CD1c-positive myeloid dendritic cell (primary cell): ENCODE results near the gene MORC3.
"Not testable (repeated sequence)": the region's sequence is repeated elsewhere in the genome, so short reads cannot be mapped to it uniquely, and the experiment has no call there.

Source experiments
- DNase-seq: peaks from one replicate; pipeline ENCODE4 v3.0.0-alpha.2; 2016; ENCODE audit errors: extremely low spot score

Gene MORC3, protein sequence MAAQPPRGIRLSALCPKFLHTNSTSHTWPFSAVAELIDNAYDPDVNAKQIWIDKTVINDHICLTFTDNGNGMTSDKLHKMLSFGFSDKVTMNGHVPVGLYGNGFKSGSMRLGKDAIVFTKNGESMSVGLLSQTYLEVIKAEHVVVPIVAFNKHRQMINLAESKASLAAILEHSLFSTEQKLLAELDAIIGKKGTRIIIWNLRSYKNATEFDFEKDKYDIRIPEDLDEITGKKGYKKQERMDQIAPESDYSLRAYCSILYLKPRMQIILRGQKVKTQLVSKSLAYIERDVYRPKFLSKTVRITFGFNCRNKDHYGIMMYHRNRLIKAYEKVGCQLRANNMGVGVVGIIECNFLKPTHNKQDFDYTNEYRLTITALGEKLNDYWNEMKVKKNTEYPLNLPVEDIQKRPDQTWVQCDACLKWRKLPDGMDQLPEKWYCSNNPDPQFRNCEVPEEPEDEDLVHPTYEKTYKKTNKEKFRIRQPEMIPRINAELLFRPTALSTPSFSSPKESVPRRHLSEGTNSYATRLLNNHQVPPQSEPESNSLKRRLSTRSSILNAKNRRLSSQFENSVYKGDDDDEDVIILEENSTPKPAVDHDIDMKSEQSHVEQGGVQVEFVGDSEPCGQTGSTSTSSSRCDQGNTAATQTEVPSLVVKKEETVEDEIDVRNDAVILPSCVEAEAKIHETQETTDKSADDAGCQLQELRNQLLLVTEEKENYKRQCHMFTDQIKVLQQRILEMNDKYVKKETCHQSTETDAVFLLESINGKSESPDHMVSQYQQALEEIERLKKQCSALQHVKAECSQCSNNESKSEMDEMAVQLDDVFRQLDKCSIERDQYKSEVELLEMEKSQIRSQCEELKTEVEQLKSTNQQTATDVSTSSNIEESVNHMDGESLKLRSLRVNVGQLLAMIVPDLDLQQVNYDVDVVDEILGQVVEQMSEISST

GRCh38 chr21:36319767-36320420 lies at the start of gene MORC3:
Gene MORC3 (plus strand): TSS chr21:36320197. CDS start chr21:36320265, 68 bp downstream.
- peak; percentile 100 for DNase-seq

GRCh38 chr21:36270786-36271695 lies 49.0 kb upstream of the MORC3 start:
- not testable (repeated sequence) for DNase-seq

DNA sequence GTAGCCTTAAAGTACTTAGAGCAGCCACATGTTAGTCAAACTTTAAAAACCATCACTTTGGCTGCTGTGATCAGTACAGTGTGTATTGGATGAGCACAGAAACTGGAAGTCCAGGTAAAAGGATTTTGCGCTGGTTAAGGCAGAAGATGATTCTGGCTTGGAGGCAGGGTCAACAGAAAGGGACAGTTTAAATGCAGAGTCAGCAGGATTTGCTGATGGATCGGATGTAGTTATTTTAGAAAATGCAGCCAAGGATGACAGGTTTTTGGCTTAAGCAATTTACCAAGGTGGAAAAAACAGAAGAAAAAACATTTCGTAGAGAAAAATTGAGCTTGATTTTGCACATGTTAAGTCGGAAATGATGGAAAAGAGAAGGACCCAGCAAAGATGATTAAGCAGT lies 45.9 kb upstream of the MORC3 start:
- DNase-seq: no peak

DNA sequence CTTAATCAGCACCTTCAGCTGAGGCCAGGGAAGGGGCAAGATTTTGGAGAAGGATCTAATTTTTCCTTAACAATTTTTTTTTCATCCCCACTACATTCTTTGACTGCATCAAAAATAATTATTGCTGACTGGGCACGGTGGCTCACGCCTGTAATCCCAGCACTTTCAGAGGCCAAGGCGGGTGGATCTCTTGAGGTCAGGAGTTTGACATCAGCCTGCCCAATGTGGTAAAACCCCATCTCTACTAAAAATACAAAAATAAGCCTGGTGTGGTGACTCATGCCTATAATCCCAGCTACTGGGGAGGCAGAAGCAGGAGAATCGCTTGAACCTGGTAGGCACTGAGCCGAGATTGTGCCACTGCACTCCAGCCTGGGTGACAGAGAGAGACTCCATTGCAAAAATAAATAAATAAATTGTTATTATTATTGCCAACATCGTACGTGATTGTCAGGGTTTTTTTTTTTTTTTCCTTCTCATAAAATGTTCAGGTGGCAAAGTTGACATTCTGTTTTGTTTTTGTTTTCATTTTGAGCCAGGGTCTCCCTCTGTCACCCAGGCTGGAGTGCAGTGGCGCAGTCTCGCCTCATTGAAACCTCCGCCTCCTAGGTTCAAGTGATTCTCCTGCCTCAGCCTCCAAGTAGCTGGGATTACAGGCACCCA lies 37.3 kb upstream of the MORC3 start:
- no peak for DNase-seq

GRCh38 chr21:36283231-36283622 lies 36.8 kb upstream of the MORC3 start:
- not testable (repeated sequence) for DNase-seq

GRCh38 chr21:36288651-36289243 lies 31.2 kb upstream of the MORC3 start:
- no peak for DNase-seq

DNA sequence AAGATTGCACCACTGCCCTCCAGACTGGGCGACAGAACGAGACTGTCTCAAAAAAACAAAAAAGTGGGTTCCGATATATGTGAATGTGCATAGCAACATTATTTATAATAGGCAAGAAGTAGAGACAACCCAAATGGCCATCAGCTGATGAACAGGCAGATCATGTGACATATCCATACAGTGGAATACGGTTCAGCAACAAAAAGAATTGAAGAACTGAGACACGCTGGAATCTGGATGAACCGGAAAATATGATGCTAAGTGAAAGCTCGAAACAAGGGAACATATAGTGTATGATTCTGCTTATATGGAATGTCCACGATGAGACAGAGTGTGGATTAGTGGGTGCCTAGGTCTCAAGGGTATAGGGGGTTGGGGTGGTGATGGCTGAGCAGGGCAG lies 28.5 kb upstream of the MORC3 start:
- DNase-seq: no peak

- DNase-seq: no peak
Measured at GRCh38 chr21:36297406-36297937, 22.5 kb upstream of the MORC3 start.

DNA sequence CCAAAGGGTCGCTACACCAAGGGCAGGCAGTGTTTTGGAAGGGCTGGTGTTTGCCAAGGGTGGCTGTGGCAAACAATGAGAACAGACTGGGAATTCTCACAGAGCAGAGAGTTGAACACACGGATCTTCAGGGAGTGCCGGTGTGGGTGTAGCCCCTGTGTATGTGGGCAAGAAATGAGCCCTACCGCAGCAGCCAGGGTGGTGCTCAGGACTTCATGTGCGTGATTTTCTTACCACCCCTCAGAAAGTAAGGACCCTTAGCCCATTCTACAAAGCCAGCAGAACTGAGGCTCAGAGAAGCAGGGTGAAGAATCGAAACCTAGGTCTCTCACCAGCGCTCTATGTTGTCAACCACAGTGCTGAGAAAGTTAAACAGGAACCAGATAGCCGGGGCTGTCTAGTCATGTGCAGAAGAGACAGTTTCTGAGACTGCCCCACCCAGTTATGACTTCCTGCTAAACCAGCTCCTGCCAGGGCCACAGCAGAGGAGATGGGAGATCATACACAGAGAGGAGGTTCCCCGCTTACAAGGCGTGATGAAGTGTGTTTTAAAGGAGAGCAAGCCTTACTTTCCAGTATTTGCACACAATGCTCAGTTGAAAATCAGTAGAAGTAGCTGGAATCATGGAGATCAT lies 21.9 kb upstream of the MORC3 start:
- DNase-seq: peak; percentile 88

- no peak for DNase-seq
Measured at GRCh38 chr21:36306872-36307534, 13.0 kb upstream of the MORC3 start.

- no peak for DNase-seq
Measured at GRCh38 chr21:36310016-36310415, 10.0 kb upstream of the MORC3 start.

GRCh38 chr21:36313446-36313845 lies 6.6 kb upstream of the MORC3 start:
- not testable (repeated sequence) for DNase-seq

DNA sequence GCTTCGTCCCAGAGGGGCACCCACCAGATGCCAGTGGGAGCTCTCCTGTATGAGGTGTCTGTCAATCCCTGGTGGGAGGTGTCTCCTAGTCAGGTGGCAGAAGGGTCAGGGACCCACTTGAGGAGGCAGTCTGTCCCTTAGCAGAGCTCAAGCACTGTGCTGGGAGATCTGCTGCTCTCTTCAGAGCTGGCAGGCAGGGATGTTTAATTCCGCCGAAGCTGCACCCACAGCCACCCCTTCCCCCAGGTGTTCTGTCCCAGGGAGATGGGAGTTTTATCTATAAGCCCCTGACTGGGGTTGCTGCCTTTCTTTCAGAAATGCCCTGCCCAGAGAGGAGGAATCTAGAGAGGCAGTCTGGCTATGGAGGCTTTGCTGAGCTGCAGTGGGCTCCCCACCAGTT lies 4.0 kb upstream of the MORC3 start:
- DNase-seq: not testable (repeated sequence)

GRCh38 chr21:36316872-36317484 lies 3.0 kb upstream of the MORC3 start:
- no peak for DNase-seq

- DNase-seq: not testable (repeated sequence)
Measured at GRCh38 chr21:36319406-36319766, 611 bp upstream of the MORC3 start.

DNA sequence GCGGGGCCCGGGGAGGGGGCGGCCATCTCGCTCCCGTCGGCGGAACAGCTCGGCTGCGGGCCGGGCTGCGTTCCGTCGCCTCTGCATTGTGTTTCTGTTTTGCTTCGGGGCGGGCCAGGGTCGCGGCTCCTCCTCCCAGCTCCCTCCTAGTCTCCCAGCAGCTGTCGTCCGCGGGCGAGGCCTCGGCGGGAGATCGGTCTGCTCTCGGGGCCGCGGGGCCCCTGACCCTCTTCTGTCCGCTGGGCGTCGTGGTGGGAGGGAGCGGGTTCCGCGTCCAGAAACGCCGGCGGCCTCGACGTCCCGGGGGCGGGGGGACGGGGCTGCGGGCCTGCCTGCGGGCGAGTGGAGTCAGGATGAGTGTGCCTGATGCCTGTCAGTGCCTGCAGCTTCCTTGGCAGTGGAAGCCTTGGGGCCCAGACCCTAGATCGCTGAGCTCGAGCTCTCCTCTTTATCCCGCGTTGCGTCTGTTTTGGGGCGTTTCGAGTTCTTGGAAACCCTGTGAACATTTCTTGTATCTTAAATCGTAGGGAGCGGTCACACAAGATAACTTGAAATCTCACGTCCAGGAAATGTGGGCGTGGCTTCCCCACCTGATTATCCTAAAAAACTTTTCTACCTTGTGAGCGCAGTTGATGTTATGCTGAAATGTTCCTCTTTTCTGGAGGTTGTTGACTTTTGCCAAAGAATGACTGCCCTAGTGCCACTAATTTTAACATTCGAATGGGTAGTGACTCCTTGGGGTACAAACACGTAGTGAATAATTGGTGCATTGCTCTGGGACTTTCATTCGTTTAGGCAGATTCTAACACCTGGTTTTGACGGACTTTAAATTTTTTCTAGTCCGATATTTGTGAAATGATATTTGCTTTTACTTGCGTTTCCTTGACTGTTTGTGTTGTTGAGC lies 676 bp downstream of the MORC3 start:
- peak; percentile 49 for DNase-seq

GRCh38 chr21:36321325-36322082 lies 1.5 kb downstream of the MORC3 start:
- DNase-seq: peak; percentile 54
